Omental fat pad (tissue), 4 donors: ENCODE data around the gene EXT2. TPM values are rescaled to one million over a fixed set of nuclear protein-coding genes. Genes with fewer than 3 reads are reported as not detected.

Source experiments
- ATAC-seq: fragments of 150-250 bp; one replicate; pipeline ENCODE4 v1.9.1; 2016; ENCODE audit warnings: mild to moderate bottlenecking, moderate library complexity; ENCODE audit not compliant: low FRiP score
- DNase-seq: peaks from one replicate; pipeline ENCODE4 v3.0.0-alpha.2; 2019; ENCODE audit warnings: low spot score
- CTCF ChIP-seq, 3 donors: fragments of 450-650 bp; IDR thresholded peaks; one replicate each; pipeline ENCODE4 v1.5.1; 2016 to 2017; ENCODE audit warnings: antibody characterized with exemption in 3 of 3, mild to moderate bottlenecking in 3 of 3, moderate library complexity in 2 of 3
- total RNA-seq, 4 donors: library from RNA; depleted of rRNA; stranded (reverse); fragments of >200 nt; gene quantifications; one replicate each; pipeline ENCODE4 v1.1.0, GENCODE V29; 2016

Gene EXT2
- total RNA-seq, 4 donors from 2014 or later, result 60.5 to 91.0 (median 76.1) TPM

DNA sequence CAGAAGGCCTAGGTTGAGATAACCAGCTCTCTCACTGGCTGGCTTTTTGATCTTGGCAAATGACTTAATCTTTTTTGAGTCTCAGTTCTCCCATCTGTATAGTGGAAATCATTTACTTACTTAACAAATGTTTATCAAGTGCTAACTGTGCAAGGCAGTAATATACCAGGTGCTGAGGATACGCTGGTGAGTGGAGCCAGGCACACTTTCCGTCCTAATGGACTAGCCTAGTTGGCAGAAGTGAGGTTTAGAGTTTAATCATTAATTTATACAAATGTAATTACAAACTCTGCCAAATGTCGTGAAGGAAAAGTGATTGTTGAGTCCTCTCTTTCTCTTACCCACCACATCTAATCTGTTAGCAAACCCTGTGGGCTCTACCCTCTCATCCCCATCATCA lies 33.3 kb downstream of the EXT2 start:
- DNase-seq (no peak), ATAC-seq (no peak)
- TF ChIP-seq CTCF (IDR thresholded peaks at IDR 0.05), result no peak

DNA sequence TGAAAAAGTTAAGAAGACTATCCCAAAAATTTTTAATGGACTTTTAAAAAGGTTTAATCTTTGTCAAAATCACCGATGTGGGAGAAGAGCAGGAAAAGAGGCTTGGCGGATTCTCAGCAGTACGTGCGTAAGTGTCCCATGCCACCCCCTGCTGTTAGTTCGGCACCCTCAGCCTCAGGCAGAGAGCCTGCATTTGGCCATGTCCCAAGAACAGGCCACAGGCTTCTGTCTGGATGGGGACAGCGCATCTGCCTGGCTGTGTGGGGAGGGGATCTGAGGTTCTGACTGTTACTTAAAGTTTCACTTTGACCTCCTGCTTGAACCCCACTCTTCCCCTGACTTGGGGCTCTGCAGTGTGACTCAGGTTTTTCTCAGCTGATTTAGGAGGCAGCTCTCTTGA lies 35.3 kb downstream of the EXT2 start:
- DNase-seq (no peak), ATAC-seq (no peak)
- no peak for TF ChIP-seq CTCF (IDR thresholded peaks at IDR 0.05)

DNA sequence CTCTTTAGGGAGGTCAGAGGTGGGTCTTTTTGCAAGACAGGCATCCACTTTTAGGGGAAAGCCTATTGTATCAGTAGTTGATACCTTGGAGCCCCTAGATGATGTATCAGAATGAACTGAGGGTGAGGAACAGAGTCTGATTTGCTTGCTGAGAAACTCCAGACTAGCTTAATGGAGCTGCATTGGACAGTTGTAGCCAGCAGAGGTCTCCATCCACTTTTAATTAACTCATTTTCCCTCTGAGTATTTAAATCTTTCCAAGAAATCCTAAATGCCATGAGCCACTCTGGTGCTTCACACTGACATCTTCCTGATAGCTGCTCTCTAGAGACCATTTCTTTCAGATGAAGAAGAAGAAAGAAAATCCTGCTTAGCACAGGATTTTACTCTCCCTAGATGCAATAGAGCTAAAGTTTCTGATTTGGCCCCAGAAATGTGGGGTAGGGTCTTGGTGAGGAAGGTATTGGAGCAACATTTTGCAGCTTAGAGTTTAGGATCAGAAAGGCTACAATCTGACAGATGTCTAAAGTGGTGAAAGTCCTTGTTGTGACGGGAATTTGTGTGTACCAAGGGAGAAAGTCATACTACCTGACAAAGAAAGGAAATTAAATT lies 38.0 kb downstream of the EXT2 start:
- no peak for TF ChIP-seq CTCF (IDR thresholded peaks at IDR 0.05)
- ATAC-seq, result peak; percentile 37
- DNase-seq, result no peak

DNA sequence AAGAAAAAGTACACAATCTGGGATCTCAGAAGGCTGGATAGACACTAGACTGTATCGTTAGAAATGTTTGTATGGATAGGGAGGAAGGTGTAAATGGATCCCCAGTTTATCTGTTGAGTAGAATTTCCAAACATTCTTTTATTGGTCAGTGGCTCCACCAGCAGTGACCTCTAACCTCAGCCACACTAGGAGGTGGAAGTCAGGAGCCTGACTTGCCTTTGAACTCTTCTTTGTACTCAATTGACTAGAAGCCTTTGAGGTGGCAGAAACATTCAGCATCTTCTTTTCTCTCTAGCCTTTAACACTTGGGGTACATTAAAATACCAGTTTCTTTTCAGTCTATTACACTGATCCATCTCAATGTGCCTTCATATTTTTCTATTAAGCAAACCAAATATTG lies 39.1 kb downstream of the EXT2 start:
- DNase-seq, result no peak
- no peak for TF ChIP-seq CTCF (IDR thresholded peaks at IDR 0.05)
- no peak for ATAC-seq

DNA sequence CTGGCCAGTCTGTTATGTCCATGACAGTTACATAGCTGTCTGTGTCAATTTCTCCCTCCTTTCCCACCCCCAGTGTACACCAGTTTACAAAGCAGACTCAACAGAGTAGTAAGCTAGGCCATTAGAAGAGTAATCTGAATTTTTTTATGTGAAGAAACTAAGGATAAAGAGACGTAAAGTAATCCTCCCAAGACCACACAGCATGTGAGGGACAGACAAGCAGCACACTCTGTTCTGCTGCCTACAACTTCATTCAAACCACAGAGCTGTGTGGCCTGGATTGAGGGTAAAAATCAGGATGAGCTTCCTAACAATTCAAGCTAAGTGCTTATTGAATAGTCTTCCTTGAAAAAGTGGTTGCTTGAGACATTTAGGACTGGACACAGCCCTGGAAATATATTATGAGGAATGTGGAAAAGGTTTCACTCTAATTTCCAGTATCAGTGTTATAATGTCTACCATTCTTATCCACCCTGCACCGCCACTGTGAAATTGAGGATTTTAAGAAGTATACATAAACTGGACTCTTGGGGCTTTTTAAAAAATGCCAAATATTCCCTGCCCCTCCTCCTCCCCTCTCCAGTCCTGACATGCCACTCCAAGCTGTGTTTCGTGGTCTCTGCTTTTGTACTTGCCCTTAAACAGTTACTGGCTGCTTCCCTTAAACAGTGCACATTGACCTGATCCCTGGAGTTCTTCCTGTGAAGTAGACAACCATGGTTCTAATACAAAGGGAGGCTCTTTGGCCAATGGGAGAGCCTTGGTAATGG lies 40.9 kb downstream of the EXT2 start:
- DNase-seq (no peak), ATAC-seq (no peak)
- no peak for TF ChIP-seq CTCF (IDR thresholded peaks at IDR 0.05)

- no peak for TF ChIP-seq CTCF (IDR thresholded peaks at IDR 0.05)
Measured at GRCh38 chr11:44137057-44137456, 41.6 kb downstream of the EXT2 start.

GRCh38 chr11:44138286-44138685 lies 42.8 kb downstream of the EXT2 start:
- ATAC-seq (no peak), DNase-seq (no peak)
- TF ChIP-seq CTCF (IDR thresholded peaks at IDR 0.05), result no peak

More at GRCh38 chr11:44137057-44137456, 41.6 kb downstream of the EXT2 start:
- ATAC-seq (no peak), DNase-seq (no peak)
